ENCODE data around the gene KANK2.

Gene KANK2

GRCh38 chr19:11152318-11153062 is 44.9 kb downstream of the KANK2 start:
- H3K4me3 ChIP-seq (ENCODE audit: low read length), result no peak overlapping the region
- TF ChIP-seq, protein P1, sequence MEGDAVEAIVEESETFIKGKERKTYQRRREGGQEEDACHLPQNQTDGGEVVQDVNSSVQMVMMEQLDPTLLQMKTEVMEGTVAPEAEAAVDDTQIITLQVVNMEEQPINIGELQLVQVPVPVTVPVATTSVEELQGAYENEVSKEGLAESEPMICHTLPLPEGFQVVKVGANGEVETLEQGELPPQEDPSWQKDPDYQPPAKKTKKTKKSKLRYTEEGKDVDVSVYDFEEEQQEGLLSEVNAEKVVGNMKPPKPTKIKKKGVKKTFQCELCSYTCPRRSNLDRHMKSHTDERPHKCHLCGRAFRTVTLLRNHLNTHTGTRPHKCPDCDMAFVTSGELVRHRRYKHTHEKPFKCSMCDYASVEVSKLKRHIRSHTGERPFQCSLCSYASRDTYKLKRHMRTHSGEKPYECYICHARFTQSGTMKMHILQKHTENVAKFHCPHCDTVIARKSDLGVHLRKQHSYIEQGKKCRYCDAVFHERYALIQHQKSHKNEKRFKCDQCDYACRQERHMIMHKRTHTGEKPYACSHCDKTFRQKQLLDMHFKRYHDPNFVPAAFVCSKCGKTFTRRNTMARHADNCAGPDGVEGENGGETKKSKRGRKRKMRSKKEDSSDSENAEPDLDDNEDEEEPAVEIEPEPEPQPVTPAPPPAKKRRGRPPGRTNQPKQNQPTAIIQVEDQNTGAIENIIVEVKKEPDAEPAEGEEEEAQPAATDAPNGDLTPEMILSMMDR (IDR thresholded peaks at IDR 0.05; ENCODE audit: insufficient read depth, low read depth, low read length, missing control alignments), result no peak
- DNase-seq (ENCODE audit: low read depth), result peak; percentile 59

DNA sequence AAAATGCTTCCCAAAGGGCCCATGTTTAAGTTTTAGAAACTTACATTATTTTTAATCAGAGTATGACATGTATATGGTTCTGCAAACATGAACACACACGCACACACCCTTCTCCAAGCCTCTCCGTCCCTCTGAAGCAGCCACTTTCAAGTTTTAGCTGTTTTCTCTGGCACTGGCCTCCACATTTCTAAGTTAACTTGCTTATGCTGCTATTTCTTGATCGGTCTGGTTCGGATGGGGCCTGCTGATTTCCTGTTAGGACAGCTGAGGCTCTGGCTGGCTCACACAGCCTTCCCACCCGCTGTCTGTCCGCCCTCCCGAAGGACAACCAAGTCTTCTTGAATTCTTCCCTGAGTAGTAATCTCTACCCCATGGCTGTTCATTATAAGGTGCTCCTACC is 46.2 kb downstream of the KANK2 start:
- TF ChIP-seq, protein P1 (IDR thresholded peaks at IDR 0.05; ENCODE audit: insufficient read depth, low read depth, low read length, missing control alignments), result no peak

DNA sequence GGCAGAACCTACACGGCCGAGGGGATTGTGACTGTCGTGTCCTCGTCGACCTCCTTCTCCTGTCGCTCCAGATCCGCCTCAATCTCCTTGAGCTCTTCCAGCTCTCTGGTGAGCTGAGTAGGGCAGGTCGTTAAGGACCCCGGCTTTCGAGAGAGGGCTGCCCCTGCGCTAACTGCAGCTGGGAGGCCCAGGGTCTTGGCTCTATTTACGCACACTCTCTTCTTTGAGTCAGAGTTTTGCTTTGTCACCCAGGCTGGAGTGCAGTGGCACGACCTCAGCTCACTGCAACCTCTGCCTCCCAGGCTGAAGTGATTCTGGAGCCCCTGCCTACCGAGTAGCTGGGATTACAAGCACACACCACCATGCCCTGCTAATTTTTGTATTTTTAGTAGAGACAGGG is 49.3 kb downstream of the KANK2 start:
- no peak overlapping the region for H3K4me3 ChIP-seq (ENCODE audit: low read length)
- no peak for DNase-seq (ENCODE audit: low read depth)
- TF ChIP-seq, protein P1 (IDR thresholded peaks at IDR 0.05; ENCODE audit: insufficient read depth, low read depth, low read length, missing control alignments), result no peak

More for the DNA sequence above, 46.2 kb downstream of the KANK2 start:
- no peak for DNase-seq (ENCODE audit: low read depth)
- H3K4me3 ChIP-seq (ENCODE audit: low read length), result no peak overlapping the region

DNA sequence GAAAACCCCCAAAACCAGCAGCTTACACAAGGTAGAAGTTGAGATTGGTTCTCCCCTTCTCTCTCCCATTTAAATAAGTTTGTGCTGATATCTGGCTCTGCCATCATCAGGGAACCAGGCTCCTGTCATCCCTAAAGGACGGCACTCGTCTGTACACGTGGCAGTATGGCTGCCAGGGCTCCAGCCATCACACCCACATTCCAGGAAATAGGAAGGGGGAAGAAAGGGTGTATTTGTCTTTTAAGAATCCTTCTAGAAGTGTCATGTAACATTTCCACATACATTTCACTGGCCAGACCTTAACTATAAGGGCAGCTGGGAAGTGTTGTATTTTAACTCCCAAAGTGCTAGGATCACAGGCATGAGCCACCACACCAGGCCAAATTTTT is 51.8 kb downstream of the KANK2 start:
- TF ChIP-seq, protein P1 (IDR thresholded peaks at IDR 0.05; ENCODE audit: insufficient read depth, low read depth, low read length, missing control alignments), result no peak
- DNase-seq (ENCODE audit: low read depth), result no peak
- no peak overlapping the region for H3K4me3 ChIP-seq (ENCODE audit: low read length)

DNA sequence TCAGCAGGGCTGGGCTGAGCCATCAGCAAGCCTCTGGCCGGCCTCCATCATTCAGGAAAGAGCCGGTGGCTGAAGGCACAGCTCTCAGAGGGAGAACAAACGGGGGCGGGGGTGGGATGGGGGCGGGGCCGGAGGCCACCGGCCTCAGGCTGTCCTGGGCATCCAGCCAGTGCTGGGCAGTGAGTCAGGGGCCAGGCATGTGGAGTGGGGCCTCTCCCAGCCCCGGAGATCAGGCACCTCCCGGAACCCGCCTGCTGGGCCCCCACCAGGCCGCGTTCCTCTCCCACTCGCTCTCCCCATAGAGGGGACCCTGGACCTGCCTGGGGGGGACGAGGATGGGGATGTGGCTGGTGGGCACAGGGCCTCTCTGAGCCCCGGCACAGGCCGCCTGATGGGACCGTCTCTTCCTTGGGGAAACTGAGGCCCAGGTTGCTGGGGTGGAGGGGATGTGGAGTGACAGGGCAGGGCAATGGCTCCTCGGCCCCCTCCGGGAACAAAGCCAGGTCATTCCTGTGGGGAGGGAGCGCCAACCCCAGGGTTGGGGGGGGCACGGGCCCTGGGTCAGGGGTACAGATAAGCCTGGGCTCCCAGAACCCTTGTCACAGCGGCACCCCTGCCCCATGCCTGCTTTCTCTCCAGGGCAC is 54.7 kb downstream of the KANK2 start:
- TF ChIP-seq, protein P1 (IDR thresholded peaks at IDR 0.05; ENCODE audit: insufficient read depth, low read depth, low read length, missing control alignments), result no peak
- peak; percentile 83 for DNase-seq (ENCODE audit: low read depth)
- H3K4me3 ChIP-seq (ENCODE audit: low read length), result no peak overlapping the region

DNA sequence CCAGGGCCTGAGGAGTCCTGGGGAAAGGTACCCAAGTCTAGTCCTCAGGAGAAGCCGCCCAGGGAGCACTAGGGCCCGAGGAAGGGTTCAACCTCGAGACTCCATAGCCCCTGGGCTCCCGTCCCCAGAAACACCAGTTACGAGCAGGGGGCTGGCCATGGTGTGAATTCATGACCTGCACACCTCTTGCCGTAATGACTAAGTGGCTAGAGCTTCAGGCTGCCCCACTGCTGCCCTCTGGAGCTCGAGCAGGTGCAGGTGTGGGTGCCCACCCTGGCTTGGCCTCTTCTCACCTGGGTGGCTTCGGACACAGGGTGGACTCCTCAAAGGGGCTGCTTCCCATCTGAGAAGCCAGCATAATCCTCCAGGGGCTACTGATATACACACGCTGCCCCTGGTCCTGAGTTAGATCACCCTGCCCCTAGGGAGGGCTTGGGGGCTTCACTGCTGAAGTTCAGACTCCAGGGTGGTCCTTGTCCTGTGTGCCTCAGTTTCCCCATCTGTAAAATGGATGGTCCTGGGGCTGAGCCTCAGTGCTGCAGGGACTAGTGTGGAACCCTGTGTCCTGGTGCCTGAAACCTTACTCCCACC is 55.3 kb downstream of the KANK2 start:
- no peak for DNase-seq (ENCODE audit: low read depth)
- no peak overlapping the region for H3K4me3 ChIP-seq (ENCODE audit: low read length)
- TF ChIP-seq, protein P1 (IDR thresholded peaks at IDR 0.05; ENCODE audit: insufficient read depth, low read depth, low read length, missing control alignments), result no peak

Data from epithelial cell of esophagus (primary cell).